HG02678 (cell line): Measurements from ENCODE around the gene PCARE.
"Not testable (repeated sequence)": the region's sequence is repeated elsewhere in the genome, so short reads cannot be mapped to it uniquely, and the experiment has no call there.

Experiments
- ATAC-seq: cut with Tn5 transposase; IDR thresholded peaks from one replicate; pipeline ENCODE4 v1.9.1; 2021; ENCODE audit warnings: mild to moderate bottlenecking, moderate library complexity; ENCODE audit not compliant: unreplicated experiment

Gene PCARE

DNA sequence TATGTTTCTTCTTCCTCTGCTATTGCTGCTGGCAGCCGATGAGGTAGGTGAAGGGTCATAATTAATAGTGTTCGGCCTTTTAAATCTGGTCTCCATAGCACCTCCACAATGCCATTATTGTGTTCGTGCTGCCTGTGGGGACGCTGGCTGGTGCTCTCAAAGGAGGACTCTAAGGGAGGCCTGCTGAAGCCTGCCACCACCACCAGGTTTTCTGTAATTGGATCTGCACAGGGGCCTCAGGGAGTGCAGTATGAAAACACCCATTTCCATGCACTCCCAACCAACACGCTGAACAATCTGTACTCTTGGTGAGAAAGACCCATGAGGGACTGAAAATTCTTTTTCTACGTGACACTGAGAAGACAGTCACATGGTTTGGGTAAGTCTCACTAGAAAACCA, 23.2 kb upstream of the PCARE start:
- no peak for ATAC-seq

DNA sequence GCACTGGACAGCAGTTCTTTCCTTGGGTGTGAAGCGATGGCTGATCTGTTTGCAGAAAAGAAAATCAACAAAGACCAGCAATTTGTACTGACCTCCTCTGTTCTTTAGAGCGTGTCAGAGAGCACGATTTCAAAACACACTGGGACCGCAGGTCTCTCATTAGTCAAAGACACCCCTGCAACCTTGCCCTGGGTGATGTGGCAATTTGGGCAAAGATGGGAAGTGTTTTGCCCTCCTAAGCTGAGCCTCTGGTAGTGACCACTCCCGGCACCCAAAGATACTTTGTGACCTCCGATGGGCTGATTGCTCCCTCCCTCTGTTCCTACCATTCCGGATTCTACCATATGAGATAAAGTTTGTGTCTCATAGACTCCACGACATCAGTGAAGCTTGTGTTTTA, 22.6 kb upstream of the PCARE start:
- ATAC-seq: no peak

DNA sequence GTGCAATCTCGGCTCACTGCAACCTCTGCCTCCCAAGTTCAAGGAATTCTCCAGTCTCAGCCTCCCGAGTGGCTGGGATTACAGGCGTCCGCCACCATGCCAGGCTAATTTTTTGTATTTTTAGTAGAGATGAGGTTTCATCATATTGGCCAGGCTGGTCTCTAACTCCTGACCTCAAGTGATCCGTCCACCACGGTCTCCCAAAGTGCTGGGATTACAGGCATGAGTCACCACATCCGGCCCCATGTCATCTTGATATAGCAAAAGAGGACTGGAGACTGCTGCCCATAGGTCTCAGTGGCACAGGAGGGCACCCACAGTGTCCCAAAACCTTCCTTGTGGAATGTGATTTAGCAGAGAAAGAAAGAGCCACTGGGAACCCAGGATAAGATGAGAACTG, 16.0 kb upstream of the PCARE start:
- ATAC-seq: not testable (repeated sequence)

DNA sequence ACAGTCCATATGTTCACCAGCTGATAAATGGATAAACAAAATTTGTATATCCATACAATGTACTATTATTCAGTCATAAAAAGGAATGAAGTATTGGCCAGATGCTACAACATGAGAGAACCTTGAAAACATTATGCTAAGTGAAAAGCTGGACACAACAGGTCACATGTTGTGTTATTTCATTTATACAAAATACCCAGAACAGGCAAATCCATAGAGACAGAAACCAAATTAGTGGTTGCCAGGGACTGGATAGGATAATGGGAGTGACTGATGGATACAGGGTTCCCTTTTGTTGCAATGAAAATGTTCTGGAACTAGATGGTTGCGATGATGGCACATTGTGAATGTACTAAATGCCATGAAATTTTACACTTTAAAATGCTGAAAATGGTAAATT, 10.2 kb upstream of the PCARE start:
- no peak for ATAC-seq

DNA sequence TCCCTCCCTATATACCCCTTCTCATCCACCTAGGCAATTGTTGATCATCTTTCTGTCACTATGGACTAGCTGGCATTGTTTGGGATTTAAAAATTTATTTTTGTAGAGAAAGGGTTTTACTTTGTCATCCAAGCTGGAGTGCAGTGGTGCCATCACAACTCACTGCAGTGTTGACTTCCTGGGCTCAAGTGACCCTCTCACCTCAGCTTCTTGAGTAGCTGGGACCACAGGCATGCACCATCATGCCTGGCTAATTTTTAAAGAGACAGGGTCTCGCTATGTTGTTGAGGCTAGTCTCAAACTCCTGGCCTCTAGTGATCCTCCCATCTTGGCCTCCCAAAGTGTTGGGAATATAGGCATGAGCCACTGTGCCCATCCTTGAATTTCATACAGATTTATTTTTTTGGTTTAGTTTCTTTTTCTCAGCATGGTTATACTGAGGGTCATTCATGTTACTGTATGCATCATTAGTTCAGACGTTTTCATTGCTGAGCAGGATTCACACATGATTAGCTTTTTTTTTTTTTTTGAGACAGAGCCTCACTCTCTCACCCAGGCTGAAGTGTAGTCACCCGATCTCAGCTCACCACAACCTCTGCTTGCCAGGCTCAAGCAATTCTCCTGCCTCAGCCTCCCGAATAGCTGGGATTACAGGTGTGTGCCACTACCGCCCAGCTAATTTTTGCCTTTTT, 8.6 kb upstream of the PCARE start:
- no peak for ATAC-seq

GRCh38 chr2:29080886-29081743, 6.8 kb upstream of the PCARE start:
- ATAC-seq: no peak

DNA sequence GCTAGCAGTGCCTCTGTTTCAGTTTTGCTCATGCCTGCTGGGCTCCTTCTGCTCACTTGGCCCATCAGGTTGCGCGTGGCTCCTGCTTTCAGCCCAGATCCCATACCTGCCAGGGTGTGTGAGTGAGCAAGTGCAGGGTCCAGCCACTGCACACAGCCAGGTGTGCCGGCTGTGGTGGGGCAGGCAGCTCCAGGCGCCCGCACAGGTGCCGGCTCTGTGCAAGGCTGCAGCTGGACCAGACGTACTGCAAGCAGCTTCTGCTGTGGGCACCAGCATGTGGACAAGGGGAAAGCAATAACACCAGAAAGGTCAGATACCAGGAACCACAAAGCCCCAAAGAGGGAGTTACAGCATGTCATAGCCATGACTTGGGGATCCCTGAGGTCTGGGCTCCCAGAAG, 5.6 kb upstream of the PCARE start:
- no peak for ATAC-seq

- ATAC-seq: no peak
These were observed 1.8 kb upstream of the PCARE start for GRCh38 chr2:29075894-29076705.

GRCh38 chr2:29073933-29074332, 390 bp downstream of the PCARE start:
- no peak for ATAC-seq

GRCh38 chr2:29072971-29073725, 1.2 kb downstream of the PCARE start:
- no peak for ATAC-seq

- no peak for ATAC-seq
These were observed 2.1 kb downstream of the PCARE start for GRCh38 chr2:29072251-29072650.

DNA sequence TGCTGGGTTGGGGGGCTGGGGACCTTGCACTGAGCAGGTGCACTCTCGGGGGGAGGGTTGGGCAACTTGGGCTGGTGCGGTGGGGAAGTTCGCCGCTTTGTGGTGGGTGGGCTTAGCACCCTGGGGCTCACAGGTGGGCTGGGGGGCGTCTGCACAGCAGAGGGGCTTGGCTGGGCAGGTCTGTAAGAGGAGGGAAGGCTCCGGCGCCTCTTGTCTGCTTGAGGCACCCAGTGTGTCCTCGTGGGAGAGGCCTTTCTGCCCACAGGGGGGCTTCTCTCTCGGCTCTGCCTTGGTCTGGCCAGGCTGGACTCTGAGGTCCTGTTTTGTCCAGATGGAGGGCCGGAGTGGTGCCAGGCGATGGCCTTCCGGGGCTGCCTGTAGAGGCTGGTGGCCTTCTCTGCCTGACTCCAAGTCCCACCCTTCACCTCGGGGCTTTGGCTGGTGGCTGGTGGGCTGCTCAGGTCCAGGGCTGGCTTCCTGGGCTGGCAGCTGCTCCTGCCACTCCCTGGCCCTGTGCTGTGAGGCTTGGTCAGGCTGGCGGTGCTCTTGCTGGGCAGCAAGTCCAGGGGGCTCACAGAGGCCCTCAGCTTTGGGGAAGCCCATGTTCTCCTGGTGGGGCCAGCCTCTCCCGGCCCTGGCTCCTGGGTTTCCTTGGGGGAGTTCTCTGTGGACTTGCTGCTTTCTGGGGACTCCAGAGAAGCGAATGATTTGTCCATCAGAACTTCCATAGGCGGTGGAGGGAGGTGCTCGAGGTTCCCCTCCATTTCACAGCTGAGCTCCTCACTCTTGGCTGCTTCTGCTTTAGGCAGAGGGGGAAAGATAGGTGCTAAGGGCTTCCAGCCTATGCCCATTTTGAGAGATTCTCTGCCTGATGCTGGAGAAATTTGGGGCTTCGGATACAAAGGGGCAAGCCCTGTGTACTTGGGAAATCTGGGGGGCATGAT, 3.0 kb downstream of the PCARE start:
- ATAC-seq: no peak

DNA sequence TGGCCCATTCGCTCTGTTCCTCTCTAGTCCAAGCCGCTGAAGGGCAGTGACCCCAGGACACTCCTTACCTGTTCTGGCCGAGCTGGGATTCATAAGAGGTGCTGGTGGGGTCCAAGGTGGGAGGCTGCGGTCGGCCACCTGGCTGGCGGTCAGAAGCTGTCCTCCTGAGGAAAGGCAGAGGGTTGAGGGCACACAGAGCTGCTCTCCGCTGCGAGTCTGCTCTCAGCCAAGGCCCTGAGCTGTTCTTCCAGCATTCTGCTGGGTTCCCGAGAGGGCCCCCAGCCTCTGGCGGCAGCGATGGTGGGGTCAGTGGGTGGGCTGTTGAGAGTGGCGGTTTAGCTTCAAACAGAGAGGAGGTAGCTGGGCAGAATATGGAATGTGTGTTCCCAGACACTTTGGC, 3.8 kb downstream of the PCARE start:
- no peak for ATAC-seq

GRCh38 chr2:29068513-29068912, 5.8 kb downstream of the PCARE start:
- ATAC-seq: no peak

DNA sequence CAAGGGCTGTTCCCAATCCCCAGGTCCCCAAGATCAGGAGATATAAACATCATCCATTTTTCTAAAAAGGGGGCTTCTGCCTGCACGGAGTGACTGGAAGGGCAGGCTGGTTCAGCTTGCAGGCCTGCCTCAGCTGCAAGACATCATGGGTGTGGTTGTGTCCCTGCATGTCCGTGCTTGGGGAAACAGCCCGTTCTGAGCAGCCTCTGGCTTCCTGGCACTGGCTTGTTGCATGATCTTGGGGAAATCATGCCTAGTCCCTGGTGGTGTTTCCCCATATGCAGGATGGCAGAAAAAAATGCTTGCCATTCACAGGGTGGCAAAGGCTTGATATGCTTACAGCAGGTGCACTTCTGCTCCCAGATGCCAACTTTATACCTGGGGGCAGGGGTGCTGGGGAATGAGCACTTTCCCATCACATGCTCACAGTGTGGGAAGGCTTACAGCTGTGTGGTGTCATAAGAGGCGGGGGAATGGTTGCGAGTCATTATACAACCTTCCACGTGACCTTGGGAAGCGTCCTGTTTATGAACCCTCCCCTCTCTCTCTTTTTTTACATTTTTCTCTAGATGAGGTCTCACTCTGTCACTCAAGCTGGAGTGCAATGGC, 7.2 kb downstream of the PCARE start:
- ATAC-seq: no peak

DNA sequence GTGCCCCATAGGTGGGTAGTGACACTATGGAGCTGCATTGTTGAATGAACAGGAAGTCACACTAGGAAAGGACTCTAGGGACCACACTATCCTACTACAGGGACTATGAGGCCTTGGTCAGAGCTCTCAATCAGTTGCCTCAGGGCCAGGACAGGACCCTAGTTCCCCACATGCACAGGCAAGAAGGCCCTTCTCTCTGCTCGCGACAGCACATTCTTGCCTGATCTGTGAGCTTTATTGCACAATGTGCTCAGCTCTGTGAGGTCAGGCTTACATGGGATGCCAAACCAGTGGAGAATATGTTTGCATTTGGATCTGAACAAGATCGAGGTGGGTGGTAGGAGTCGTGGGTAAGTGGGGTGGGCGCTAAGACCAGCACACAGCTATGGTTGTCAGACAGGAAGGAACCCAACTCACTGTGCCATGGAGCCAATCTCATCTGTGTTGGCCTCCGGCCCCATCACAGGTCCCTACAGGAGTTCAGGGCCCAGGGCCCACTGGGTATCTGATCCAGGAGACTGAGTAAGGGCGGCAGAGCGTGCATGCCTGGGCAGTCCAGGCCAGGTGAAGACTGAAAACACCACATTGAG, 8.0 kb downstream of the PCARE start:
- ATAC-seq: no peak

DNA sequence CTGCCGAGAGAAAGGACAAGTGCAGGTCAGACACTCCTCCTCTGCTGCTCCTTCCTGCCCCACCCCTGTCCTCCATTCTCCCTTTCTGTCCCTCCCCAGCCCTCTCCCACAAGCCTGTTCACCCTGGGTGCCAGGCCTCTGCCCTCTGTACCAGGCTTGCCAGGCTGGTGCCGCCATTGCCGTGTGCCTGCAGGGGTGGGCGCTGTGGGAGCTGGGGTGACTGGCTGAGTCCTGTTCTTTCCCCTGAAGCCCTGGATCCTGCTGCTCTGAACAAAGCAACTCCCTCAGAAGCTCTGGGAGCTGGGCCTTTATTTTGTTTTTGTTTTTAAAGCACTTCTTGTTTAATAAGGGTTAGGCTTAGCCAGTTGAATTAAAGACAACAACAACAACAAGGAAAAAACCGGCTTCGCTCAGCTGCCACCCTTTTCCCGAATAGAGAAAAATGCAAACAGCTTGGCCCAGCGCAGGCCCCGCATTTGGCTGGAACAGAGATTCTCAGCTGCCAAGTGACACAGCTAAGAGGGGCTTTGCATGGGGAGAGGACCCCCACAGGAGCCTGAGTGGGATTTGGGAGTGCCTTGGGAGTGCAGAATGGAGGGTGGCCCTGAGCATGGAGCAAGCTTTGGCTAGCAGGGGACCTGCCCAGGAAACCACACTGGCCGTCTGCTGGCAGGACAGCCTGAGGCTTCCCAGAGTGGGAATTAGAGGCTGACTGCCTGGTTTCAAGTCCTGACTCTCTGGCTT, 9.1 kb downstream of the PCARE start:
- no peak for ATAC-seq

- no peak for ATAC-seq
These were observed 9.6 kb downstream of the PCARE start for GRCh38 chr2:29064746-29065067.

DNA sequence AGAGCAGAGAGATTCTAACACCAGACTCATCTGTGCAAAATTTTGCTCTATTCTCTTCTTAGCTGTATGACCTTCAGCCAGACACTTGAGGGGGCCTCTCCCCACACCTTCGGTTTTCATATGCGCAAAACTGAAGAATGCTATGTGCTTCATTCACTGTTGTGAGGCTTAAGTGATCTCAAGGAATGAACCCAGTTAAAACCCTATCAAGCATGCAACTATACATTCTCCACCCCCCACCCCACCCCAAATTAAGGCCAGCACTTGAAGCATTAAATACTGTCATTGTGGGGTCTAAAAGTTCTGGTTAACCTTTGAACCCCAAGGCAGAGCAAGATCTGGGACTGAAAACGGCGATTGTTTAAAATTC, 10.0 kb downstream of the PCARE start:
- no peak for ATAC-seq
